HG03457 (cell line): ENCODE results near the gene QKI.

Source experiments
- ATAC-seq: cut with Tn5 transposase; IDR thresholded peaks from one replicate; pipeline ENCODE4 v1.9.1; 2021; ENCODE audit warnings: moderate number of reproducible peaks; ENCODE audit not compliant: unreplicated experiment

QKI gene

DNA sequence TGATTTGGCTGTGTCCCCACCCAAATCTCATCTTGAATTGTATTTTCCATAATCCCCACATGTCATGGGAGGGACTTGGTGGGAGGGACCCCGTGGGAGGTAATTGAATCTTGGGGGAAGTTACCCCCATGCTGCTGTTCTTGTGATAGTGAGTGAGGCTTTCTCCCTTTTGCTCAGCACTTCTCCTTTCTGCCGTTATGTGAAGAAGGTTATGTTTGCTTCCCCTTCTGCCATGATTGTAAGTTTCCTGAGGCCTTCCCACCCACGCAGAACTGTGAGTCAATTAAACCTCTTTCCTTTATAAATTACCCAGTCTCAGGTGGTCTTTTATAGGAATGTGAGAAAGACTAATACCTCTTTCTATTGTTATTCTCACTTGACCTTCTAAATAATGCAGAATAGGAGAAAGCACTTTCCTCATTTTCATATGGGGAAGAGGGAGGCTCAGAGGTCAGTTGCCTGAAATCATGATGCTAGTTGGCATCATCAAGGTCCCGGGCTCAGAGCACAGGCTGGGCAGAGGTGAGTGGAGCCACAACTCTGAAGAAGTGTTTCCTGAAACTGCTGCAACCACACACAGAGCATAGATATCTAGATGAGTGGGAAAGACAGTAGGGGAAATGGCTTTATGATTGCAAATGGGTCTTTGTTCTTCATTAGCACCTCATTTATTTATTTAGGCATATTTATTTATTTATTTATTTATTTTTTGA is 191.0 kb downstream of the QKI start:
- no peak for ATAC-seq

DNA sequence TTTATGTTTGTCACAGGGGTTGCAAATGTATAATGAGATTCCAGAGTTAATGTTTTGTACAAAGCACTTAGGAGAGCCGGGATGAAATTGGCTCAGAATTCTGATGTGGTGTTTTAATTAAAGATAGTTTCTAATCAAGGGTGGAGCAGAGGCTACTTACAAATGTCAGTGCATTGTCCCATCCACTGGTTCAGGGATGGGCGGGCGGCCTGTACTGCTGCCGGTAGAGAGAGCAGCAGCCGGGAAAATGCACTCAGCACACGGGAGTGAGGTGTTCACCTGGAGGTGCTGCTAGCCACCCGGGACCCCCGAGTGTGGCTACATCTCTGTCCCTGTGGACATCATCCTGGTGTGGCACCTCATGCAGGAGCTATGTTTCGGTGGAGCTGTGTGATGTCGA is 193.3 kb downstream of the QKI start:
- ATAC-seq: no peak

DNA sequence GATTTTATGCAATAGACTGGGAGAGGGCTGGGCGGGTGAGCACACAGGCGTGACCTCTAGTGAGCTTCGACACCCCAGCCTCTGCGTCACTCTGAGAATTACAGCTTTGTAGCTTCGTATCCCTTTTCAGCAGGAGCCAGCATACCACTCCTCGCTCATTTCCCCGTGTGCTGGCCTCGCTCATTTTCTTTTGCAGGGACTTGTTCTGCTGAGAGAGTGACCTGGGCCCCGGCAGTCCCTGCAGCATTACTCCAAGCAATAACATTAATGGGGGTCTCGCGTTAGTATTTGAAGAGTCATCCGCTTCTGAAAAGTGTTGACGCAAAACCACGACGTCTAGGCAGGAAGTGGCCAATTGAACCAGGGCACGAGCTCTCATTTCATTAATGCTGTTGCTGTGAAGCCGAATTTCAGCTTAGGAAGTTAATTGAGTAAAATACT is 193.7 kb downstream of the QKI start:
- ATAC-seq: no peak

DNA sequence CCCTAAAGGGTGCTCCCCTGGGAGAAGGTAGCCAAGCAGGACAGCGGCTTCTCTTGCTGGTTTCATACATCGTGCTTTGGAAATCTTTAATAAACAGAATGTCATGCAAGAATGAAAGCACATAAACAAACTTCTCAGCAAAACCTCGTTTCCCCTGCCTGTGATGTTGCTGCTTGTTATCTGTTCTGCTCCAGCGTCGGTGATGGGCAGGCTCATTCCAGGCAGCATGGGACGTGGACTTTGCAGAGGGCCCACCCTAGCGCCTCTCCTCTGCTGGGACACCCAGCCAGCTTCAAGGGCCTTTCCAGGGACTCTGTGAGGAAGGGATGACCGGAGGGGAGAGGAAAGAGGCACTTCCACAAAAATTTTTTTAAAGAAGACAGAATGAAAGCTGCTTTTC is 197.7 kb downstream of the QKI start:
- no peak for ATAC-seq

DNA sequence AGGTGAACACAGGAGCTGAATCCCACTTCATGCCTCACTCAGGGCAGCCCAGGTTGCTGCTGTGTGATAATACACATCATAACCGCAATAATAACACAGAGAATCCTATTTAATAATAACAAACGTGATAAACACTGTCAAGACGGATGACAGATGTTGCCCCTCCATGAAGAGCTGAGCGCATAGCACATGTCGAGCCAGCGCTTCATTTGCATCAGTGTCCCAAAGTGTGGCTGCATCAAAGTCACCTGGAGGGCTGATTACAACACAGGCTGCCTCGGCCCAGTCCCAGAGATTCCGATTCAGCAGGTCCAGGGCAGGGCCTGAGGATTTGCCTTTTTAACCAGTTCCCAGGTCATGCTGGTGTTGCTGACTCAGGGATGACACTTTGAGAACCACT is 198.5 kb downstream of the QKI start:
- ATAC-seq: no peak

DNA sequence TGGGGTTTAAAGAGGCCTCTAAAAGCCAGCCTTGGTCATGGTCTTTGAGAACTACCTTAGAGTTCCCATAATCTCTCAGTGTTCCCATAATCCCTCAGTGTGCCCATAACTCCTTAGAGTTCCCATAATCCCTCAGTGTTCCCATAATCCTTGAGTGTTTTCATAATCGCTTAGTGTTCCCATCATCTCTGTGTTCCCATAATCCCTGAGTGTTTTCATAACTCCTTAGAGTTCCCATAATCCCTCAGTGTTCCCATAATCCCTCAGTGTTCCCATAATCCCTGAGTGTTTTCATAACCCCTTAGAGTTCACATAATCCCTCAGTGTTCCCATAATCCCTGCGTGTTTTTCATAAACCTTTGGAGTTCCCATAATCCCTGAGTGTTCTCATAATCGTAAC is 199.2 kb downstream of the QKI start:
- ATAC-seq: no peak

DNA sequence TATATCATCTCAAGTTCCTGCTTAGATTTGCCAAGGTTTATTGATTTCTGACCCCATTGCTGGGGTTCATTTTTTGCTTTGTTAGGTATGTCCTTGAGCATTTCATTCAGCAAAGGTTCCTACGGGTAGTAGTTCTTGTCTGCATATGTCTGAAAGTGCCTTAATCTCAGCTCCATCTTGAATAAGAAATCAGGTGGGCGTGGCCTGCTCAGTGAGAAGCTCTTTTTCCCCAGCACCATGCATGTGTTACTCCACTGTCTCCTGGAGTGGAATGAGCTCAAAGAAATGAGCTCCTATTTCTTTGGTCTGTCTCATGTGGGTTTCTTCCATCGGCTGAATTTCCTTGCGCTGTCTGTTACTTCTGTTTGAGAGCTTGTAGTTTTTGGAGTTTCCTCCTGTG is 201.9 kb downstream of the QKI start:
- ATAC-seq: no peak

DNA sequence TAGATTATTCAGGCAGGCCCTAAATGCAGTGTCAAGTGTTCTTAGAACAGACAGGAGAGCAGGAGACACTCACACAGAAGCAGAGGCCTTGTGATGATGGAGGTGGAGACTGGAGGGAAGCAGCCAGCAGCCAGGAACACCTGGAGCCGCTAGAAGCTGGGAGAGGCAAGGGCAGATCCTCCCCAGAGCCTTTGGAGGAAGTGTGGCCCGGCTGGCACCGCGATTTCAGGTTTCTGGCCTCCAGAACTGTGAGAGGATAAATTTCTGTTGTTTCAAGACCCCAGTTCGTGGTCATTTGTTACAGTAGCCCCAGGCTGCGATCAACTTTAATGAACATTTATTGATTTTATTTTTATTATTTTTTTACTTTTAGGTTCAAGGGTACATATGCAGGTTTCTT is 203.0 kb downstream of the QKI start:
- no peak for ATAC-seq

DNA sequence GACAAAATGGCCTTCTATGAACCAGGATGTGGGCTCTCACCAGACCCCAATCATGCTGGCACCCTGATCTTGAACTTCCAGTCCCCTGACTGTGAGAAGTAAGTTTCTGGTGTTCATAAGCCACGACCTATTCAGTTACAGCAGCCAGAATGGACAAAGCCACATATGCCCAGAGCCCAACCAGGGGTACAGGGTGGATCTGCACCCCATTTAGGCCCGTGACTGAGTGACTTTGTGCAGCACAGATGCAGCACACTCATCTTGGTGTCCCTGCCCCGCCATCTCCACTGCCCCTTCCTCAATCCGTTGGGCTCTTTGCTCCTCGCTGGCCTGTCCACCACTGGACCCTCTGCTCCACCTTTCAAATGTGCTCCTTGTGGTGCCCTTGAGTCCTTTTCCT is 205.6 kb downstream of the QKI start:
- ATAC-seq: no peak

DNA sequence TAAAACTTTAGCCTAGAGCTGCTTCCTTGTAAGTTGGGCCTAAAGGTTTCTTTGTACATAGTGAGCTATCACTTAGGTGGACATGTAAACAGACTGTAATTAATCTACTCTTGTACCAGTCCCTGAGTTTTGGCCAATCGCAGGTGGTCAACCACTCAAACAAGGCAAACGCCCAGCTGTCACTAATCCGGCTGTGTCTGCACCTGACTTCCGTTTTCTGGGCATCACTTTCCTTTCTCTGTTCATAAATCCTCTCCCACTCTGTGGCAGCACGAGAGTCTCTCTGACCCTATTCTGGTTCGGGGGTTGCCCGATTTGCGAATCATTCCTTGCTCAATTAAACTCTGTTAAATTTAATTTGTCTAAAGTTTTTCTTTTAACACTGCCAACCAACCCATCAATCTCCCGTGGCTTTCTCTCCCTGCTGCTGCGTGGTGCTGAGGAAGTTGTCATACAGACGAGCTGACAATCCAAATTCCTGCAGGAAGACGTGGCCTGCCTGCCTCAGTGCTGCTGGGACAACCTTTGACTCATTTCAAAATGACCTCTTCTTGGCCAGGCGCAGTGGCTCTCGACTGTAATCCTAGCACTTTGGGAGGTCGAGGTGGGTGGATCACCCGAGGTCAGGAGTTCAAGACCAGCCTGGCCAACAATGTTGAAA is 206.3 kb downstream of the QKI start:
- ATAC-seq: no peak

DNA sequence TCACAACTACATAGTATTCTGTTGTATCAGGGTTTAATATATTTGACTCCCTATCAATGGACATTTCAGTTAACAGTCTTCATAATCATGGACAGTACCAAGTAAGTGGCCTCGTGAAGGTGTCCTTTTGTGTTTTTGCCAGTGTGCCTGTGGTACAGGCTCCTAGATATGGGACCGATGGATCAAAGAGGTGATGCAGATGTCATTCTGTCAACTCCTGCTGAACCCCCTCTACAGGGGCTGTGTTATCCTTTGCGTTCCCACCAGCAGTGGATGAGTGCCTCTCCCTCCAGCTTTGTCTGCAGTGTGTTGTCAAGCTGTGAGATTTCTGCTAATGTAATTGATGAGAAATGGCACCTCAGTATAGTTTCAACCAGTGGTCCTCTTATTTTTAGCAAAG is 210.7 kb downstream of the QKI start:
- ATAC-seq: no peak

DNA sequence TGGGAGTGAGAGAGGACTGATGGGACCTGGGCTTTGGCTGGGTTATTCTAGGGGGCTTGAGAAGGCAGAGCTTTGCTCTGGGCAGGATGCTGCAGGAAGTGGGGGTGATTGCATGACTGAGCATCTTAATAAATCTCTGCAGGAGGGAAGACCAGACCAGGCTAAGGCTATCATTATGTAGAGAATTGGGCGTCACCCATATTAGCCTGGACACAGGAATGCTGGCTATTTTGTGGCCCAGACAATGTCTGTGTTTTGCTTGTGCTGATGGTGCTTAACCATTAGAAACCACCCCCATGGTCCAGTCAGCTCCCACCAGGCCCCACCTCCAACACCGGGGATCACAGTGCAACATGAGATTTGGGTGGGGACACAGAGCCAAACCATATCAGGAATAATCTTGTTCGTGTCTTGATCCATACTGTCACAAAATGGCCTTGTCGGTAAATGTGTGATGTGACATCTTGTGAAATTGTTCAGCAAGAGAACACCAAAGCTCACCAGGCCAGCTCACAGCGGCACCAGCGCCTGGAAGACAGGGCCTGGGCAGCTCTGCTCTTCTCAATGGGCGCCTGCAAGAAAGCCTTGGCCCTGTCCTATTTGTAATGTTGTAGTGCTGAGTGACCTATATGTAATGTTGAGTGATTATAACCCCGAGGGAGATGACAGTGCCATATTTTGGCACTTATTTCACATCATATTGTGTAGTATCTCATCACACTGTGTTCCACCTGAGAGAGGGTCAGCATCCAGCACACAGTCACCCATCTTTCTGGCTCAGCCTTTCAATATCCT is 211.8 kb downstream of the QKI start:
- ATAC-seq: no peak

DNA sequence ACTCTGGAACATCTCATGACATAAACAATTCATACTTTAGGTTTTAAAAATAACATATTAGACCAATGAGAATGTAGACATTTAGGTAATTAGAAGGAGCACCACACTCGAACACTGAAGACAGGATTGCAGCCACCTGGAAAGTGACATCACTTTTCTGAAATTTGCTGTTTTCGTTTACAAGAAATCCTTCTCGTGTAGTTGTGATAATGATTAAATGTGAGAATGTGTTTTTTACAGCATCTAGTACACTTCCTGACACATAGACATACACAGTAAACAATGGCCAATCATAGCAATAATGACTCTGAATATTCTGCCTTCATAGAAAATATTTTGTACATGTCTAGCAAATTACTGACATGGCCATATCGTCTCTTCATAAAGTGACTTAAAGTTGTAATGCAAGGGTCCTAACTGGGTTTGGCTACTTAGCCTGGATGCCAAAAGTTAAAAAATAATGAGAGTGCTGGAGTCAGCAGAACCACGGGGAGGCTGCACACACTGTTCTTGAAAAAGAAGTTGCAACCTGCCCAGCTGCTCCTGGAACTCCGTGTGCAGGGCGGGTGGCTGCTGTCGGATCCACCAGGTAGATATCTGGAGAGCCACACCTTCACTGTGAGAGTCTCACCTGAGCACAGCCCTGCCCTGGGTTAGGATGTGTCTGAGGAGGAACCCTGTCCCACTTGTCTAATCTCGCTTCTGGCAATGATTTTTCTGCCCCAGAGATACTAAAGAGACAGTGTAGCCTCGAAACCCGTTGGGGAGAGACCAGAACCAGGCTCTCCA is 212.9 kb downstream of the QKI start:
- no peak for ATAC-seq
